Activated T-cell treated with anti-CD3 and anti-CD28 coated beads for 24 hours (primary cell): ENCODE results near the gene ZMYND12.
"Not testable (repeated sequence)": the region's sequence is repeated elsewhere in the genome, so short reads cannot be mapped to it uniquely, and the experiment has no call there.

ENCODE experiments used
- DNase-seq: peaks from one replicate; pipeline ENCODE4 v3.0.0-alpha.2; 2020; ENCODE audit warnings: low read depth

ZMYND12 gene

GRCh38 chr1:42456010-42456753 lies at the start of gene ZMYND12, which contains the start of gene PPCS:
Gene ZMYND12 (minus strand): TSS chr1:42456022. CDS start chr1:42455997, 25 bp downstream.
Gene PPCS (plus strand): TSS chr1:42456543. CDS start chr1:42456566, 23 bp downstream.
- peak; percentile 89 for DNase-seq

GRCh38 chr1:42504535-42505128 lies 48.8 kb upstream of the ZMYND12 start:
- DNase-seq, result no peak

- not testable (repeated sequence) for DNase-seq
Measured at GRCh38 chr1:42502031-42502430, 46.2 kb upstream of the ZMYND12 start.

- no peak for DNase-seq
Measured at GRCh38 chr1:42490237-42490636, 34.4 kb upstream of the ZMYND12 start.

GRCh38 chr1:42484382-42484781 lies 28.6 kb upstream of the ZMYND12 start:
- no peak for DNase-seq

- DNase-seq, result no peak
Measured at GRCh38 chr1:42482635-42483153, 26.9 kb upstream of the ZMYND12 start.

- no peak for DNase-seq
Measured at GRCh38 chr1:42480921-42481320, 25.1 kb upstream of the ZMYND12 start.

- DNase-seq, result no peak
Measured at GRCh38 chr1:42479621-42480020, 23.8 kb upstream of the ZMYND12 start.

- no peak for DNase-seq
Measured at GRCh38 chr1:42477775-42478174, 22.0 kb upstream of the ZMYND12 start.

- DNase-seq, result not testable (repeated sequence)
Measured at GRCh38 chr1:42477354-42477753, 21.5 kb upstream of the ZMYND12 start.

GRCh38 chr1:42476605-42477004 lies 20.8 kb upstream of the ZMYND12 start:
- no peak for DNase-seq

- no peak for DNase-seq
Measured at GRCh38 chr1:42469727-42470126, 13.9 kb upstream of the ZMYND12 start.

GRCh38 chr1:42466030-42466429 lies 10.2 kb upstream of the ZMYND12 start:
- no peak for DNase-seq

- no peak for DNase-seq
Measured at GRCh38 chr1:42463921-42464320, 8.1 kb upstream of the ZMYND12 start.

- DNase-seq, result peak; percentile 94
Measured at GRCh38 chr1:42462828-42463763, 7.3 kb upstream of the ZMYND12 start, which contains the start of gene CCDC30. Gene CCDC30 (plus strand): TSS chr1:42463286. CDS start chr1:42480552, 17,266 bp downstream.

- DNase-seq, result no peak
Measured at GRCh38 chr1:42461196-42461595, 5.4 kb upstream of the ZMYND12 start.

- DNase-seq, result peak; percentile 37
Measured at GRCh38 chr1:42456754-42457089, 900 bp upstream of the ZMYND12 start.

GRCh38 chr1:42454403-42454802 lies 1.4 kb downstream of the ZMYND12 start:
- DNase-seq, result no peak

- DNase-seq, result no peak
Measured at GRCh38 chr1:42453386-42453785, 2.4 kb downstream of the ZMYND12 start.

GRCh38 chr1:42450061-42450460 lies 5.8 kb downstream of the ZMYND12 start:
- DNase-seq, result no peak

GRCh38 chr1:42449256-42449655 lies 6.6 kb downstream of the ZMYND12 start:
- DNase-seq, result no peak

GRCh38 chr1:42442662-42443061 lies 13.2 kb downstream of the ZMYND12 start:
- DNase-seq, result no peak
